NCI-H526 (cell line): ENCODE measurements around the gene HES5.

Experiments used
- DNase-seq, 2 experiments: peaks; one replicate each; lab custom pipeline; 2025; lab: John Stamatoyannopoulos, UW

HES5 gene

GRCh38 chr1:2499986-2500596 lies 30.0 kb downstream of the HES5 start:
- DNase-seq: no peak

- no peak for DNase-seq
These were observed 30.8 kb downstream of the HES5 start for GRCh38 chr1:2499260-2499659.

GRCh38 chr1:2498648-2499047 lies 31.4 kb downstream of the HES5 start:
- no peak for DNase-seq

- no peak for DNase-seq
These were observed 32.2 kb downstream of the HES5 start for GRCh38 chr1:2497891-2498290.

- DNase-seq: no peak
These were observed 33.3 kb downstream of the HES5 start for GRCh38 chr1:2496746-2497145.

GRCh38 chr1:2496087-2496622 lies 33.9 kb downstream of the HES5 start:
- peak in 1 of 2 experiments; percentile 42 for DNase-seq

- DNase-seq: no peak
These were observed 34.5 kb downstream of the HES5 start for GRCh38 chr1:2495546-2495945.

GRCh38 chr1:2495026-2495425 lies 35.0 kb downstream of the HES5 start:
- no peak for DNase-seq

- no peak for DNase-seq
These were observed 35.8 kb downstream of the HES5 start for GRCh38 chr1:2494323-2494693.

GRCh38 chr1:2493691-2494322 lies 36.3 kb downstream of the HES5 start:
- no peak for DNase-seq

GRCh38 chr1:2493218-2493617 lies 36.8 kb downstream of the HES5 start:
- DNase-seq: no peak

- no peak for DNase-seq
These were observed 38.0 kb downstream of the HES5 start for GRCh38 chr1:2492091-2492490.

GRCh38 chr1:2489615-2490014 lies 40.4 kb downstream of the HES5 start:
- DNase-seq: no peak

- DNase-seq: no peak
These were observed 41.4 kb downstream of the HES5 start for GRCh38 chr1:2488688-2489087.

- no peak for DNase-seq
These were observed 43.5 kb downstream of the HES5 start for GRCh38 chr1:2486558-2486957.

- no peak for DNase-seq
These were observed 44.0 kb downstream of the HES5 start for GRCh38 chr1:2486041-2486440.

GRCh38 chr1:2483970-2484369 lies 46.1 kb downstream of the HES5 start:
- no peak for DNase-seq

GRCh38 chr1:2483026-2483425 lies 47.0 kb downstream of the HES5 start:
- DNase-seq: no peak

GRCh38 chr1:2482588-2482987 lies 47.5 kb downstream of the HES5 start:
- DNase-seq: no peak

GRCh38 chr1:2481885-2482284 lies 48.2 kb downstream of the HES5 start:
- DNase-seq: no peak

- DNase-seq: peak in 1 of 2 experiments; percentile 64
These were observed 49.1 kb downstream of the HES5 start for GRCh38 chr1:2480986-2481364.

- no peak for DNase-seq
These were observed 49.7 kb downstream of the HES5 start for GRCh38 chr1:2480236-2480985.

- no peak for DNase-seq
These were observed 50.4 kb downstream of the HES5 start for GRCh38 chr1:2479618-2480017.
